Neural progenitor cell (in vitro differentiated cells): ENCODE data around the gene CSRNP2. TPM values are rescaled to one million over a fixed set of nuclear protein-coding genes. Genes with fewer than 3 reads are reported as not detected.

Experiments
- DNase-seq: peaks from one replicate; pipeline ENCODE4 v3.0.0-alpha.2; 2016; ENCODE audit warnings: low spot score
- H2AFZ ChIP-seq: fragments of 200-600 bp; sonication (generic); replicated peaks from 2 replicates; pipeline ENCODE4 v1.6.1; 2016; ENCODE audit warnings: antibody characterized with exemption
- H3F3A ChIP-seq: fragments of 200-600 bp; sonication (generic); 2 replicates; pipeline ENCODE4 v1.6.1; 2016; ENCODE audit warnings: antibody characterized with exemption, low read depth
- H3K27ac ChIP-seq: fragments of 200-600 bp; sonication (generic); 2 replicates; pipeline ENCODE4 v1.5.1; 2016; ENCODE audit warnings: mild to moderate bottlenecking
- H3K27me3 ChIP-seq: fragments of 200-600 bp; sonication (generic); 2 replicates; pipeline ENCODE4 v1.6.1; 2016; ENCODE audit warnings: mild to moderate bottlenecking, moderate library complexity
- H3K36me3 ChIP-seq: fragments of 200-600 bp; sonication (generic); 2 replicates; pipeline ENCODE4 v1.5.1; 2016
- H3K4me1 ChIP-seq: fragments of 200-600 bp; sonication (generic); 2 replicates; pipeline ENCODE4 v1.6.1; 2016; ENCODE audit warnings: mixed run types
- H3K4me2 ChIP-seq: fragments of 200-600 bp; sonication (generic); 2 replicates; pipeline ENCODE4 v1.6.1; 2016
- H3K4me3 ChIP-seq: fragments of 200-600 bp; sonication (generic); 2 replicates; pipeline ENCODE4 v1.5.1; 2016
- H3K79me2 ChIP-seq: fragments of 200-600 bp; sonication (generic); 2 replicates; pipeline ENCODE4 v1.6.1; 2016; ENCODE audit warnings: low read depth
- H3K9ac ChIP-seq: fragments of 200-600 bp; sonication (generic); 2 replicates; pipeline ENCODE4 v1.6.1; 2016
- H3K9me3 ChIP-seq: fragments of 200-600 bp; sonication (generic); 2 replicates; pipeline ENCODE4 v1.5.1; 2016; ENCODE audit warnings: low read depth
- H4K20me1 ChIP-seq: fragments of 200-600 bp; sonication (generic); 2 replicates; pipeline ENCODE4 v1.6.1; 2016; ENCODE audit warnings: low read depth
- H3K27ac Mint-ChIP-seq: 3 replicates; pipeline ENCODE4 v1.8.0; 2021; ENCODE audit warnings: mixed read lengths
- H3K27me3 Mint-ChIP-seq: 2 replicates; pipeline ENCODE4 v1.8.0; 2022; ENCODE audit warnings: low read depth, mild to moderate bottlenecking, inconsistent platforms, moderate library complexity, mixed read lengths; ENCODE audit not compliant: insufficient read depth
- H3K36me3 Mint-ChIP-seq: 3 replicates; pipeline ENCODE4 v1.8.0; 2021; ENCODE audit warnings: mixed read lengths
- H3K4me1 Mint-ChIP-seq: 3 replicates; pipeline ENCODE4 v1.8.0; 2021; ENCODE audit warnings: mixed read lengths
- H3K4me3 Mint-ChIP-seq: 3 replicates; pipeline ENCODE4 v1.8.0; 2021; ENCODE audit warnings: mild to moderate bottlenecking, moderate library complexity, mixed read lengths
- H3K9me3 Mint-ChIP-seq: 3 replicates; pipeline ENCODE4 v1.8.0; 2020; ENCODE audit warnings: mixed read lengths
- EZH2 ChIP-seq: fragments of 200-600 bp; sonication (generic); IDR thresholded peaks from 2 replicates; pipeline ENCODE4 v1.6.1; 2017; ENCODE audit warnings: antibody characterized with exemption, mild to moderate bottlenecking, moderate library complexity
- EZH2phosphoT487 ChIP-seq: fragments of 200-600 bp; sonication (generic); IDR thresholded peaks from 2 replicates; pipeline ENCODE4 v1.6.1; 2017; ENCODE audit warnings: antibody characterized with exemption
- total RNA-seq: library from RNA; depleted of rRNA; stranded (reverse); fragments of >200 nt; gene quantifications from 2 replicates; pipeline ENCODE4 v1.2.3, GENCODE V29; 2015; ENCODE audit warnings: low replicate concordance
- TF ChIP-seq, protein P1 (sequence below): fragments of 200-600 bp; sonication (generic); IDR thresholded peaks from 2 replicates; pipeline ENCODE4 v1.5.1; 2017; ENCODE audit warnings: antibody characterized with exemption, mild to moderate bottlenecking

Gene CSRNP2
- total RNA-seq, 1 donor from 2014 or later, result 28.6 TPM

GRCh38 chr12:51108136-51108535, 24.7 kb upstream of the CSRNP2 start:
- H3K4me3 ChIP-seq, result no peak overlapping the region
- no peaks in the 10 kb centered on the region for H3K27me3 ChIP-seq
- H3K4me1 Mint-ChIP-seq, result peaks cover 4% of the 10 kb centered on the region
- no peak overlapping the region for H3K4me2 ChIP-seq
- no peaks in the 10 kb centered on the region for H3K79me2 ChIP-seq
- no peaks in the 10 kb centered on the region for H3K9me3 Mint-ChIP-seq
- no peak overlapping the region for H3K4me3 Mint-ChIP-seq
- H3F3A ChIP-seq, result no peaks in the 10 kb centered on the region
- no peaks in the 10 kb centered on the region for H3K9me3 ChIP-seq
- H3K4me1 ChIP-seq, result no peaks in the 10 kb centered on the region
- H3K36me3 Mint-ChIP-seq, result peaks cover 29% of the 10 kb centered on the region
- H4K20me1 ChIP-seq, result no peaks in the 10 kb centered on the region
- DNase-seq, result no peak
- H3K9ac ChIP-seq, result no peak overlapping the region
- H3K27ac ChIP-seq, result no peak overlapping the region
- H3K36me3 ChIP-seq, result peaks cover 28% of the 10 kb centered on the region
- H3K27me3 Mint-ChIP-seq, result peaks cover 2% of the 10 kb centered on the region
- H2AFZ ChIP-seq, result no peak overlapping the region
- no peak overlapping the region for H3K27ac Mint-ChIP-seq
- TF ChIP-seq EZH2phosphoT487, result no peak

DNA sequence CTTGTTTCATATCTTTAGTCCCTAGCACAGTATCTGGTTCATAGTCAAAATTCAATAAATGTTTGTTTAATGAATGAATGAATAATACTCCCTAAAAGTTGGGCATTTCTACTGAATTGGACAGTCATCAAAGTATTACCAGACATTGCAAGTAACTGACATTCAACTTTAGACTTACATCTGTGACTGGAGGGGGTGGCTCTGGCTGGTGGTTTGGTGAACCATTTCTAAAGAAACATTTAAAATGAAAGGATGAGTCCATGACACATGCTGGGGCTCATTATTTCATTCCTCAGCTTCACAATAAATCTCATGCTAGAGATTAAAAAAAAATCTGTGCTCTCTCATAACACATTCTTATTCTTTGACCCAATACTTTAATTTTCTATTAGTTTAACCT, 20.6 kb upstream of the CSRNP2 start:
- H3K27me3 Mint-ChIP-seq, result no peaks in the 10 kb centered on the region
- no peaks in the 10 kb centered on the region for H3K9me3 ChIP-seq
- peaks cover 4% of the 10 kb centered on the region for H3K4me1 Mint-ChIP-seq
- H3K4me1 ChIP-seq, result no peaks in the 10 kb centered on the region
- no peak overlapping the region for H3K9ac ChIP-seq
- no peak overlapping the region for H2AFZ ChIP-seq
- TF ChIP-seq EZH2phosphoT487 (no peak), EZH2 (no peak)
- TF ChIP-seq, protein P1, sequence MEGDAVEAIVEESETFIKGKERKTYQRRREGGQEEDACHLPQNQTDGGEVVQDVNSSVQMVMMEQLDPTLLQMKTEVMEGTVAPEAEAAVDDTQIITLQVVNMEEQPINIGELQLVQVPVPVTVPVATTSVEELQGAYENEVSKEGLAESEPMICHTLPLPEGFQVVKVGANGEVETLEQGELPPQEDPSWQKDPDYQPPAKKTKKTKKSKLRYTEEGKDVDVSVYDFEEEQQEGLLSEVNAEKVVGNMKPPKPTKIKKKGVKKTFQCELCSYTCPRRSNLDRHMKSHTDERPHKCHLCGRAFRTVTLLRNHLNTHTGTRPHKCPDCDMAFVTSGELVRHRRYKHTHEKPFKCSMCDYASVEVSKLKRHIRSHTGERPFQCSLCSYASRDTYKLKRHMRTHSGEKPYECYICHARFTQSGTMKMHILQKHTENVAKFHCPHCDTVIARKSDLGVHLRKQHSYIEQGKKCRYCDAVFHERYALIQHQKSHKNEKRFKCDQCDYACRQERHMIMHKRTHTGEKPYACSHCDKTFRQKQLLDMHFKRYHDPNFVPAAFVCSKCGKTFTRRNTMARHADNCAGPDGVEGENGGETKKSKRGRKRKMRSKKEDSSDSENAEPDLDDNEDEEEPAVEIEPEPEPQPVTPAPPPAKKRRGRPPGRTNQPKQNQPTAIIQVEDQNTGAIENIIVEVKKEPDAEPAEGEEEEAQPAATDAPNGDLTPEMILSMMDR, result no peak
- H3K4me3 Mint-ChIP-seq, result no peak overlapping the region
- no peaks in the 10 kb centered on the region for H3F3A ChIP-seq
- H4K20me1 ChIP-seq, result no peaks in the 10 kb centered on the region
- H3K27ac Mint-ChIP-seq, result no peak overlapping the region
- no peak overlapping the region for H3K4me2 ChIP-seq
- no peaks in the 10 kb centered on the region for H3K79me2 ChIP-seq
- H3K36me3 ChIP-seq, result peaks cover 21% of the 10 kb centered on the region
- no peak overlapping the region for H3K4me3 ChIP-seq
- no peaks in the 10 kb centered on the region for H3K9me3 Mint-ChIP-seq
- H3K36me3 Mint-ChIP-seq, result peaks cover 23% of the 10 kb centered on the region
- no peak overlapping the region for H3K27ac ChIP-seq
- no peaks in the 10 kb centered on the region for H3K27me3 ChIP-seq
- DNase-seq, result no peak

DNA sequence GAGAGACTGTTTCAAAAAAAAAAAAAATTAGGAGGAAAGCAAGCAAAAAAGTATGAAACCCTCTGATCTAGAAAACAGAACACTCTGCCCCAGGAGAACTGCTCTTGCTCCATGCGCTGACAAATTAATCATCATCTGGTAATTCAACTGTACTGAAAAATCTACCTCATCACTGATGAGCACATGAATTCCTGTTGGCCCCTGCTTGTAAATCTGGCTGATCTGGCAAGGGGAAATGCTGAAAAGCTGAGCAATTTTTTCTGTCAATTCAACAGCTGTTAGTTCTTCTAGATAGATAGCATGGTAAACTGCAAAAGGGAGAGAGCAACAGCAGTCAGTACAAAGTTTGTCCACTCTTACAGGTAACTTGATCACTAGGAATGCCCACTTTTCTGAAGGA, 15.2 kb upstream of the CSRNP2 start:
- H3K27me3 Mint-ChIP-seq, result no peaks in the 10 kb centered on the region
- no peak overlapping the region for H3K4me3 Mint-ChIP-seq
- H3K4me1 Mint-ChIP-seq, result no peaks in the 10 kb centered on the region
- H3K9me3 ChIP-seq, result no peaks in the 10 kb centered on the region
- H3K9ac ChIP-seq, result no peak overlapping the region
- DNase-seq, result no peak
- no peaks in the 10 kb centered on the region for H3K79me2 ChIP-seq
- H3K4me1 ChIP-seq, result no peaks in the 10 kb centered on the region
- H3K27me3 ChIP-seq, result no peaks in the 10 kb centered on the region
- H3K36me3 Mint-ChIP-seq, result peaks cover 17% of the 10 kb centered on the region
- H3K27ac ChIP-seq, result no peak overlapping the region
- no peak overlapping the region for H3K27ac Mint-ChIP-seq
- H3F3A ChIP-seq, result no peaks in the 10 kb centered on the region
- no peaks in the 10 kb centered on the region for H4K20me1 ChIP-seq
- no peak overlapping the region for H3K4me2 ChIP-seq
- peaks cover 3% of the 10 kb centered on the region for H3K36me3 ChIP-seq
- H3K4me3 ChIP-seq, result no peak overlapping the region
- no peak overlapping the region for H2AFZ ChIP-seq
- no peaks in the 10 kb centered on the region for H3K9me3 Mint-ChIP-seq
- TF ChIP-seq, protein P1, result no peak
- TF ChIP-seq EZH2phosphoT487 (no peak), EZH2 (no peak)

DNA sequence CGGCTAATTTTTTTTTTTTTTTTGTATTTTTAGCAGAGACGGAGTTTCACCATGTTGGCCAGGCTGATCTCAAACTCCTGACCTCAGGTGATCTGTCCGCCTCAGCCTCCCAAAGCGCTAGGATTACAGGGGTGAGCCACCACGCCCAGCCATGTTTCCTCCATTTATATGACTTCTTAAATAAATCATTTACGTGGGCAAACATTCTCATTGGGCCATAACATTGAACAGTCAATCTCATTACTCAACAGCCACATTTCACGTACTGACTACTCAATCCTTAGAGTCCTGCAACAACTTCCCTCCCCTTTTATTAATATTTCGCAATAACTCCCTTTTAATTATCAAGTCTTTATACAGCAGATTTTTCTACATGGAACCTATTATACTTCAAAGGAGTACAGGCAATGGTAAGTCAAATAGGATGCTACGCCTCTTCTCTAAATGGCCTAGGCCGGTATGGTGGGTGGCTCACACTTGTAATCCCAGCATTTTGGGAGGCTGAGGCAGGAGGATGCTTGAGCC, 7.4 kb upstream of the CSRNP2 start:
- no peaks in the 10 kb centered on the region for H3K27me3 Mint-ChIP-seq
- Histone ChIP-seq H3K27ac (no peak overlapping the region), H3F3A (peaks cover 4% of the 10 kb centered on the region), H3K4me2 (no peak overlapping the region), H3K4me1 (no peaks in the 10 kb centered on the region), H3K79me2 (no peaks in the 10 kb centered on the region), H3K36me3 (peaks cover 7% of the 10 kb centered on the region), H3K27me3 (no peaks in the 10 kb centered on the region), H4K20me1 (no peaks in the 10 kb centered on the region), H3K9me3 (no peaks in the 10 kb centered on the region), H3K9ac (no peak overlapping the region), H2AFZ (no peak overlapping the region), H3K4me3 (no peak overlapping the region)
- H3K4me3 Mint-ChIP-seq, result no peak overlapping the region
- peaks cover 11% of the 10 kb centered on the region for H3K36me3 Mint-ChIP-seq
- no peaks in the 10 kb centered on the region for H3K9me3 Mint-ChIP-seq
- H3K4me1 Mint-ChIP-seq, result no peaks in the 10 kb centered on the region
- no peak for DNase-seq
- no peak overlapping the region for H3K27ac Mint-ChIP-seq
- TF ChIP-seq EZH2 (no peak), EZH2phosphoT487 (no peak)
- TF ChIP-seq, protein P1, result no peak
